DND-41 (cell line): Measurements from ENCODE around the gene ACTL6B.

Experiments
- EZH2 ChIP-seq: IDR thresholded peaks from 3 replicates; pipeline ENCODE4 v1.6.1; 2012; ENCODE audit warnings: borderline replicate concordance, low read depth, mild to moderate bottlenecking, moderate library complexity, low read length, inconsistent platforms; ENCODE audit not compliant: severe bottlenecking
- TF ChIP-seq, protein P1 (sequence below): IDR thresholded peaks from 2 replicates; pipeline ENCODE4 v1.5.1; 2012; ENCODE audit warnings: borderline replicate concordance, low read length, moderate library complexity, mild to moderate bottlenecking; ENCODE audit not compliant: poor library complexity, severe bottlenecking; ENCODE audit errors: extremely low read depth

GRCh38 chr7:100685631-100686145 is 29.4 kb upstream of the ACTL6B start:
- TF ChIP-seq, protein P1, sequence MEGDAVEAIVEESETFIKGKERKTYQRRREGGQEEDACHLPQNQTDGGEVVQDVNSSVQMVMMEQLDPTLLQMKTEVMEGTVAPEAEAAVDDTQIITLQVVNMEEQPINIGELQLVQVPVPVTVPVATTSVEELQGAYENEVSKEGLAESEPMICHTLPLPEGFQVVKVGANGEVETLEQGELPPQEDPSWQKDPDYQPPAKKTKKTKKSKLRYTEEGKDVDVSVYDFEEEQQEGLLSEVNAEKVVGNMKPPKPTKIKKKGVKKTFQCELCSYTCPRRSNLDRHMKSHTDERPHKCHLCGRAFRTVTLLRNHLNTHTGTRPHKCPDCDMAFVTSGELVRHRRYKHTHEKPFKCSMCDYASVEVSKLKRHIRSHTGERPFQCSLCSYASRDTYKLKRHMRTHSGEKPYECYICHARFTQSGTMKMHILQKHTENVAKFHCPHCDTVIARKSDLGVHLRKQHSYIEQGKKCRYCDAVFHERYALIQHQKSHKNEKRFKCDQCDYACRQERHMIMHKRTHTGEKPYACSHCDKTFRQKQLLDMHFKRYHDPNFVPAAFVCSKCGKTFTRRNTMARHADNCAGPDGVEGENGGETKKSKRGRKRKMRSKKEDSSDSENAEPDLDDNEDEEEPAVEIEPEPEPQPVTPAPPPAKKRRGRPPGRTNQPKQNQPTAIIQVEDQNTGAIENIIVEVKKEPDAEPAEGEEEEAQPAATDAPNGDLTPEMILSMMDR: no peak
- TF ChIP-seq EZH2: no peak
